Mesothelial cell of epicardium (in vitro differentiated cells): ENCODE results near the gene EIF3B. TPM values are rescaled to one million over a fixed set of nuclear protein-coding genes. Genes with fewer than 3 reads are reported as not detected.
A peak's percentile ranks its signal among the peaks of the same experiment; 100 is the strongest.

Experiments
- DNase-seq, 2 experiments: peaks; one replicate each; pipeline ENCODE4 v3.0.0; 2021; ENCODE audit warnings: low spot score in 2 of 2; ENCODE audit not compliant: unreplicated experiment in 2 of 2
- H3K27ac Mint-ChIP-seq: 2 replicates; pipeline ENCODE4 v1.8.0; 2021; ENCODE audit warnings: mixed read lengths
- H3K27me3 Mint-ChIP-seq: 2 replicates; pipeline ENCODE4 v1.8.0; 2021; ENCODE audit warnings: low read depth, mixed read lengths
- H3K36me3 Mint-ChIP-seq: 2 replicates; pipeline ENCODE4 v1.8.0; 2021; ENCODE audit warnings: mixed read lengths
- H3K4me1 Mint-ChIP-seq: 2 replicates; pipeline ENCODE4 v1.8.0; 2021; ENCODE audit warnings: mixed read lengths
- H3K4me3 Mint-ChIP-seq: 2 replicates; pipeline ENCODE4 v1.8.0; 2021; ENCODE audit warnings: mild to moderate bottlenecking, moderate library complexity, mixed read lengths
- H3K9me3 Mint-ChIP-seq: 2 replicates; pipeline ENCODE4 v1.8.0; 2021; ENCODE audit warnings: mixed read lengths
- total RNA-seq: library from RNA; stranded (reverse); gene quantifications from 3 replicates; pipeline ENCODE4 v1.2.1, GENCODE V29; 2021
- TF ChIP-seq, protein P1 (sequence below): fragments of 200-600 bp; sonication (generic); IDR thresholded peaks from one replicate; pipeline ENCODE4 v1.5.0; 2021; ENCODE audit warnings: antibody characterized with exemption; ENCODE audit not compliant: unreplicated experiment

EIF3B gene
- total RNA-seq, 1 donor from 2014 or later: 198 TPM

DNA sequence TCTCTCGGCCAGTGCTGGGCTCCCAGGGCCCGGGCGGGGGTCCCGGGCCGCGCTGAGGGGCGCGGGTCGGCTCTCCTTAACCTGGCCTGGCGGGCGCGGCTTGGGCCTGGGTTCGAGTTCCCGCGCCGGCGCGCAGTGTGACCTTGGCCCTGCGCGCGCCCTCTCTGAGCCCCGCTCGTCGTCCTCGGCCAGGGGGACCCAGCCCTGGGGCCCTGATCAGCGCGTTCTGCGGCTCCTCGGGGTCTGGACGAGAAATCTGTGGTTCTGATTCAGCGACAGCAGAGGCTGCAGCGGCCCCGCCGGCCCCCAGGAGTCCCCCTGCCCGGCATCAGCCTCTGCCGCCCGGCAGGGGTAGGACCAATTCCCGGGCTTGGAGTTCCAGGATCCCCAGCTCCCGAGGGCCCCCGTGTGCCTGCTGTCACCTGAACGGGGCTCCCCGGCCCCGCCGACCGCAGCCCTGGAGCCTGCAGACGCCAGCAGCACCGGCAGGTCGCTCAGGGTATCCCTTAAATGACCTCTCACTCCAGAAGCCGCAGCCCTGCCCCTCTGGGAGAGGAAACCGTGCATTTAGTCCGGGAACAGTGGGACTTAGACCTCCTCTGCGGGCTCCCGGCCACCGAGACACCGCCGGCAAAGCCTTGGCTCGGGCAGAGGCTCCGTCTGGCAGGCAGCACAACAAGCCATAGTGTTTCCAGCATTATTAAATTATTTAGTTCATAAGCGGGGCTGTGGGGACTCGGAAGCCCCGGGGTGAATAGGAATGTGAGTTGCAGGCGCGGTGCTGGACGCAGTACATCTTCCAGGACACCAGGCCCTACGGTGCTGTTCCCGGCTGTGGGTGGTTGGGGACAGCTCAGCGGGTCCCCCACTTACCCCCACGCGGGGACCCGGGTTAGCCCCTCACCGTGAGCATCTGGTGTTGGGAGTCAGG lies 49.4 kb downstream of the EIF3B start:
- no peaks in the 10 kb centered on the region for H3K36me3 Mint-ChIP-seq
- peak; percentile 39 to 68 for DNase-seq
- H3K27ac Mint-ChIP-seq: peak overlapping the region; percentile 67
- TF ChIP-seq, protein P1, sequence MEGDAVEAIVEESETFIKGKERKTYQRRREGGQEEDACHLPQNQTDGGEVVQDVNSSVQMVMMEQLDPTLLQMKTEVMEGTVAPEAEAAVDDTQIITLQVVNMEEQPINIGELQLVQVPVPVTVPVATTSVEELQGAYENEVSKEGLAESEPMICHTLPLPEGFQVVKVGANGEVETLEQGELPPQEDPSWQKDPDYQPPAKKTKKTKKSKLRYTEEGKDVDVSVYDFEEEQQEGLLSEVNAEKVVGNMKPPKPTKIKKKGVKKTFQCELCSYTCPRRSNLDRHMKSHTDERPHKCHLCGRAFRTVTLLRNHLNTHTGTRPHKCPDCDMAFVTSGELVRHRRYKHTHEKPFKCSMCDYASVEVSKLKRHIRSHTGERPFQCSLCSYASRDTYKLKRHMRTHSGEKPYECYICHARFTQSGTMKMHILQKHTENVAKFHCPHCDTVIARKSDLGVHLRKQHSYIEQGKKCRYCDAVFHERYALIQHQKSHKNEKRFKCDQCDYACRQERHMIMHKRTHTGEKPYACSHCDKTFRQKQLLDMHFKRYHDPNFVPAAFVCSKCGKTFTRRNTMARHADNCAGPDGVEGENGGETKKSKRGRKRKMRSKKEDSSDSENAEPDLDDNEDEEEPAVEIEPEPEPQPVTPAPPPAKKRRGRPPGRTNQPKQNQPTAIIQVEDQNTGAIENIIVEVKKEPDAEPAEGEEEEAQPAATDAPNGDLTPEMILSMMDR: peak; percentile 24
- H3K4me1 Mint-ChIP-seq: peaks cover 44% of the 10 kb centered on the region
- peak overlapping the region; percentile 76 for H3K4me3 Mint-ChIP-seq
- no peaks in the 10 kb centered on the region for H3K9me3 Mint-ChIP-seq
- H3K27me3 Mint-ChIP-seq: no peaks in the 10 kb centered on the region

DNA sequence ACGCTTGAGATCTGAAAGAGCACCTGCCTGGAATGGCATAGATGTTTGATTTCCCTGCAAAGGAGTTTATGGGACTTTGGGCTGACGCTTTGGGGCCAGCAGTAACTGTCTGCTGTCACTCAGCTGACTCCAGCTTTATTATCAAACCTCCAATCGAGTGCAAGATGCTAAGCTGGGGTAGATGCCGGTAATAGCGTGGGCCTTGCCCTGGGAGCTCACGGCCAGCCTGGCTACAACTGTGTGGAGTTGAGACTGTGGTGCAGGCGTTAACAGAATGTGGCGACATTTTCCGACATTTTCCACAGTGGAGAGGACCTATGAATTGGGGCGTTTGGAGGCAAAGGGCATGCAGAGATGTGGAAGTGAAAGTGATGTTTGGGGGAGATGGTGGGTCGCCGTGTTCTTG lies 50.1 kb downstream of the EIF3B start:
- peaks cover 45% of the 10 kb centered on the region for H3K4me1 Mint-ChIP-seq

DNA sequence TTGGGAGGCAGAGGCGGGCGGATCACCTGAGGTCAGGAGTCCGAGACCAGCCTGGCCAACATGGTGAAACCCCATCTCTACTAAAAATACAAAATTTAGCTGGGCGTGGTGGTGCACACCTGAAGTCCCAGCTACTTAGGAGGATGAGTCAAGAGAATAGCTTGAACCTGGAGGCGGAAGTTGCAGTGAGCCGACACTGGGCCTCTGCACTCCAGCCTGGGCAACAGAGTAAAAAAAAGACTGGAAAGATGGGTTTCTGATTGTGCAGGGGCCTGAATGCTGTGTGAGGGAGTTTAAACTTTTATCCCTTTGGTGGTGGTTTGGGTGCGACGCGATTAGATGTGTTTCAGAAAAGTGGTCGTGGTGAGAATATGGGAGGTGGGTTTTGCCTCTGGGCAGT lies 50.6 kb downstream of the EIF3B start:
- H3K4me1 Mint-ChIP-seq: peaks cover 45% of the 10 kb centered on the region
- no peak for DNase-seq
- H3K36me3 Mint-ChIP-seq: no peaks in the 10 kb centered on the region
- TF ChIP-seq, protein P1: no peak
- H3K9me3 Mint-ChIP-seq: no peaks in the 10 kb centered on the region
- H3K27me3 Mint-ChIP-seq: no peaks in the 10 kb centered on the region
- H3K27ac Mint-ChIP-seq: no peak overlapping the region
- peak overlapping the region; percentile 76 for H3K4me3 Mint-ChIP-seq

More for the DNA sequence above, 50.1 kb downstream of the EIF3B start:
- DNase-seq: no peak
- H3K4me3 Mint-ChIP-seq: peak overlapping the region; percentile 76
- no peaks in the 10 kb centered on the region for H3K9me3 Mint-ChIP-seq
- TF ChIP-seq, protein P1: no peak
- no peaks in the 10 kb centered on the region for H3K36me3 Mint-ChIP-seq
- no peaks in the 10 kb centered on the region for H3K27me3 Mint-ChIP-seq
- no peak overlapping the region for H3K27ac Mint-ChIP-seq

DNA sequence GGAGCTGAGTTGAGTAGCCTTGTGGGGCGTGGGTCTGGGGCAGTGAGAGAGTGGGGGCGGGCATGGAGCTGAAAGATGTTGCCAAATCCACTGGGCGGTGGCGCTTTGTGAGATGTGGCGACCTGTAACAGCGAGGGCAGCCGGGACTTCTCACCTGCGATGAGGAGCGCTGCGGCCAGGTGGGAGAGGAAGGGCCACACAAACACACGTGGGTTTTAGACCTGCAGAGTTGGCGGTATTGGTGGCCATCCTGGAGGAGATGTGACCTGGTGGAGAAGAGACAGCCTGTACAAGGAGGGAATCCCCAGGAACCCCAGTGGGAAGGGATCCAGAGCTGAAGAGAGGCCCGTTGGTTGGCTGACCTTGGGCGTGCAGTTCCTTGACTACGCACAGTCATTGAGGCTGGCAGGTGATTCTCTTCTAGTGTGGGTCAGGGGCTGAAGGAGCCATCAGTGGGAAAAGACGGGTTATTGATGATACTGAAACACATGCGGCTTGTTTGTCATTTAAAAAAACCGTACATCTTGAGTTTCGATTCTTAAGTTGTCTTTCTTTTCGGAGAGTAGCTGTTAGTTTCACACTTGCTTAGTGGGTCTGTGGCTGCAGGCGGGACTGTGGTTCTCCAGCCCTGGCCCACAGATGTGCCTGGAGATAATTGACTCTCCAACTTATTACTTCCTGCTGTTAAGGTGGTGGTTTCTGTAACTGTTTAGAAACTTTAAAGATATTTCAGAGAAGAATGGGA lies 51.1 kb downstream of the EIF3B start:
- no peak overlapping the region for H3K27ac Mint-ChIP-seq
- H3K4me3 Mint-ChIP-seq: peak overlapping the region; percentile 76
- H3K9me3 Mint-ChIP-seq: no peaks in the 10 kb centered on the region
- no peaks in the 10 kb centered on the region for H3K36me3 Mint-ChIP-seq
- no peak for DNase-seq
- no peaks in the 10 kb centered on the region for H3K27me3 Mint-ChIP-seq
- peaks cover 48% of the 10 kb centered on the region for H3K4me1 Mint-ChIP-seq
- TF ChIP-seq, protein P1: no peak

DNA sequence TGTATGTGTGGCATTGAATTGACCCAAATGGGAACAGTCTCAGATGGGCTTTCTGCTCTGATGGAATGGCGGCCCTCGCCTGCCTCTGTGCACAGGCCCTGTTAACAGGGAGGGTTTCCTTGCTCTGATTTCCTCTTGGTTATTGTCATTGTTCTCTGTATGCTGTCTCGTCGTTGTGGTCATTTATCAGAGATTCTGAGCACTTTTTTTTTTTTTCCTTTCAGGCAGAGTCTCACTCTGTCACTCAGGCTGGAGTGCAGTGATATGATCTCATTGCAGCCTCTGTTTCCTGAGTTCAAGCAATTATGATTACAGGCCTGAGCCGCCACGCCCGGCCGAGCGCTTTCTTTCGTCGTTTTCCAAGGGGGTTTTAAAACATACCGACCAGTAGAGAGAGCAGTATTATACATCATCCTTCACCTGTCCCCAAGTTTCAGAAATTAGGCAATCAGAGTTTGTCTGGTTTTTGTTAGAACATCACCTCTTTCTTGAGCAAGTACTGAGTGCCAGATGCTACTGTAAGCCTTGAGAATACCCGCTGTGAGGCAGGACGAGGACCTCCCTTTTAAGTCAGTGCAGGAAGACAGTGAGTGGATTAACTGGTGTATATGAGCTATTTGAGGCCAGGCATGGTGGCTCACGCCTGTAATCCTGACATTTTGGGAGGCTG lies 55.3 kb downstream of the EIF3B start:
- H3K36me3 Mint-ChIP-seq: no peaks in the 10 kb centered on the region
- no peaks in the 10 kb centered on the region for H3K27me3 Mint-ChIP-seq

More for the DNA sequence above, 55.3 kb downstream of the EIF3B start:
- Mint-ChIP-seq H3K9me3 (no peaks in the 10 kb centered on the region), H3K27ac (peak overlapping the region; percentile 74), H3K4me3 (no peak overlapping the region), H3K4me1 (peaks cover 56% of the 10 kb centered on the region)
- TF ChIP-seq, protein P1: no peak
- no peak for DNase-seq
